Measurements from ENCODE around the gene HINT2. TPM values are rescaled to one million over a fixed set of nuclear protein-coding genes. Genes with fewer than 3 reads are reported as not detected.

The HINT2 gene
- 48.1 TPM for total RNA-seq (ENCODE audit: unreplicated experiment)
- long read RNA-seq, transcript HINT2-201 (5 exons, 628 nt) = major isoform, 44 of 55 reads
- long read RNA-seq, partial matches to known transcripts = 2 of 55 reads
- long read RNA-seq, other reads (novel, unspliced or antisense) = 6 of 55 reads

GRCh38 chr9:35814841-35815543 is at the start of gene HINT2:
HINT2 (minus strand) TSS chr9:35815042; CDS start chr9:35814979, 63 bp downstream.
- no peaks in the 10 kb centered on the region for H3K36me3 Mint-ChIP-seq (ENCODE audit: unreplicated experiment)
- DNase-seq = peak; percentile 95
- peaks cover 51% of the 10 kb centered on the region for H3K4me1 Mint-ChIP-seq (ENCODE audit: low read depth, unreplicated experiment)
- peak within 1 kb of the TSS; percentile 91 for H3K27ac Mint-ChIP-seq (ENCODE audit: unreplicated experiment)
- H3K9me3 Mint-ChIP-seq (ENCODE audit: unreplicated experiment) = peaks cover 17% of the 10 kb centered on the region
- H3K4me3 Mint-ChIP-seq (ENCODE audit: unreplicated experiment) = peak within 1 kb of the TSS; percentile 83
- peak; percentile 6 for TF ChIP-seq CTCF (IDR thresholded peaks at IDR 0.05; ENCODE audit: partially characterized antibody, unreplicated experiment)
- H3K27me3 Mint-ChIP-seq (ENCODE audit: unreplicated experiment) = peaks cover 21% of the 10 kb centered on the region

GRCh38 chr9:35863583-35863982 is 48.7 kb upstream of the HINT2 start:
- peaks cover 8% of the 10 kb centered on the region for H3K4me1 Mint-ChIP-seq (ENCODE audit: low read depth, unreplicated experiment)
- no peak for DNase-seq
- H3K36me3 Mint-ChIP-seq (ENCODE audit: unreplicated experiment) = no peaks in the 10 kb centered on the region
- H3K9me3 Mint-ChIP-seq (ENCODE audit: unreplicated experiment) = peaks cover 7% of the 10 kb centered on the region
- no peak overlapping the region for H3K4me3 Mint-ChIP-seq (ENCODE audit: unreplicated experiment)
- TF ChIP-seq CTCF (IDR thresholded peaks at IDR 0.05; ENCODE audit: partially characterized antibody, unreplicated experiment) = no peak
- H3K27ac Mint-ChIP-seq (ENCODE audit: unreplicated experiment) = no peak overlapping the region
- peaks cover 6% of the 10 kb centered on the region for H3K27me3 Mint-ChIP-seq (ENCODE audit: unreplicated experiment)

- DNase-seq = no peak
- Mint-ChIP-seq H3K9me3 (ENCODE audit: unreplicated experiment) (peaks cover 10% of the 10 kb centered on the region), H3K36me3 (ENCODE audit: unreplicated experiment) (no peaks in the 10 kb centered on the region), H3K4me3 (ENCODE audit: unreplicated experiment) (no peak overlapping the region), H3K27me3 (ENCODE audit: unreplicated experiment) (peaks cover 6% of the 10 kb centered on the region), H3K27ac (ENCODE audit: unreplicated experiment) (no peak overlapping the region), H3K4me1 (ENCODE audit: low read depth, unreplicated experiment) (peaks cover 8% of the 10 kb centered on the region)
- TF ChIP-seq CTCF (IDR thresholded peaks at IDR 0.05; ENCODE audit: partially characterized antibody, unreplicated experiment) = no peak
Measured at GRCh38 chr9:35862328-35862727, 47.5 kb upstream of the HINT2 start.

GRCh38 chr9:35861161-35861897 is 46.5 kb upstream of the HINT2 start:
- Mint-ChIP-seq H3K4me3 (ENCODE audit: unreplicated experiment) (no peak overlapping the region), H3K27me3 (ENCODE audit: unreplicated experiment) (peaks cover 10% of the 10 kb centered on the region), H3K27ac (ENCODE audit: unreplicated experiment) (no peak overlapping the region), H3K36me3 (ENCODE audit: unreplicated experiment) (no peaks in the 10 kb centered on the region), H3K9me3 (ENCODE audit: unreplicated experiment) (peaks cover 11% of the 10 kb centered on the region), H3K4me1 (ENCODE audit: low read depth, unreplicated experiment) (peaks cover 8% of the 10 kb centered on the region)
- no peak for TF ChIP-seq CTCF (IDR thresholded peaks at IDR 0.05; ENCODE audit: partially characterized antibody, unreplicated experiment)
- DNase-seq = no peak

GRCh38 chr9:35859990-35860339 is 45.1 kb upstream of the HINT2 start:
- Mint-ChIP-seq H3K27me3 (ENCODE audit: unreplicated experiment) (peaks cover 12% of the 10 kb centered on the region), H3K27ac (ENCODE audit: unreplicated experiment) (no peak overlapping the region), H3K4me3 (ENCODE audit: unreplicated experiment) (no peak overlapping the region), H3K36me3 (ENCODE audit: unreplicated experiment) (no peaks in the 10 kb centered on the region), H3K9me3 (ENCODE audit: unreplicated experiment) (peaks cover 11% of the 10 kb centered on the region), H3K4me1 (ENCODE audit: low read depth, unreplicated experiment) (peaks cover 8% of the 10 kb centered on the region)
- TF ChIP-seq CTCF (IDR thresholded peaks at IDR 0.05; ENCODE audit: partially characterized antibody, unreplicated experiment) = no peak
- no peak for DNase-seq

Data from glutamatergic neuron (in vitro differentiated cells).